Right cardiac atrium (tissue), 5 donors: ENCODE data around the gene PTPRQ. TPM values are rescaled to one million over a fixed set of nuclear protein-coding genes. Genes with fewer than 3 reads are reported as not detected.
A peak's percentile ranks its signal among the peaks of the same experiment; 100 is the strongest.

Experiments used
- ATAC-seq, 2 donors: fragments of 200-7000 bp; cut with Tn5 transposase; one replicate each; pipeline versions ENCODE4 v1.8.0 to v1.9.1; 2020; ENCODE audit warnings: moderate library complexity in 2 of 2, mild to moderate bottlenecking in 1 of 2
- DNase-seq, 3 donors: peaks; one replicate each; pipeline ENCODE4 v3.0.0-alpha.2; 2020
- H3K27ac ChIP-seq: one replicate; pipeline ENCODE4 v1.5.1; 2013; ENCODE audit warnings: mild to moderate bottlenecking, low read length, control low read depth, moderate library complexity
- H3K27me3 ChIP-seq: one replicate; pipeline ENCODE4 v1.6.1; 2013; ENCODE audit not compliant: control insufficient read depth, insufficient read depth
- H3K4me1 ChIP-seq: one replicate; pipeline ENCODE4 v1.6.1; 2013; ENCODE audit warnings: low read length; ENCODE audit not compliant: control insufficient read depth, insufficient read depth
- H3K4me3 ChIP-seq: one replicate; pipeline ENCODE4 v1.5.1; 2013; ENCODE audit warnings: low read length, control low read depth
- H3K9me3 ChIP-seq: one replicate; pipeline ENCODE4 v1.6.1; 2013; ENCODE audit warnings: low read length; ENCODE audit not compliant: control insufficient read depth
- WGBS: extraction: QIAGEN DNeasy Blood & Tissue Kit; methylation state at CpG from one replicate; pipeline ENCODE4 v1.1.7; 2013; 5-methylcytosine and 5-hydroxymethylcytosine counted together
- intact Hi-C, 4 donors: fragments of 100-400 bp; cut with DNase I; formaldehyde crosslinking; loops; one replicate each; pipeline versions ENCODE4 v1.11.0 to v1.14.0; 2022 to 2023
- long read RNA-seq, 4 donors: library from polyadenylated mRNA; unstranded; transcript quantifications; one replicate each; pipeline ENCODE4 v2.0.0, GENCODE V29; 2020 to 2021
- polyA plus RNA-seq: library from polyadenylated mRNA; stranded (reverse); fragments of 200-250 nt; gene quantifications from one replicate; pipeline ENCODE4 v1.2.3, GENCODE V29; 2013
- total RNA-seq, 4 donors: library from RNA; stranded (reverse); fragmentation: NEBNext Ultra II Directional; extraction: Animal tissue kit (Norgen Biotek cat#: 25700); gene quantifications; one replicate each; pipeline ENCODE4 v1.2.1, GENCODE V29; 2021
- donor health status: healthy with polysubstance abuse.
- donor health status: DM: no; HTN: yes; CAD: no.
- donor health status: DM: no; HTN: no; CAD: no.
- donor health status: DM: no; HTN: yes; CAD: no; lungs with severe emphysema.
- donor health status: DM: yes; HTN: yes; CAD: no.

Gene PTPRQ, protein sequence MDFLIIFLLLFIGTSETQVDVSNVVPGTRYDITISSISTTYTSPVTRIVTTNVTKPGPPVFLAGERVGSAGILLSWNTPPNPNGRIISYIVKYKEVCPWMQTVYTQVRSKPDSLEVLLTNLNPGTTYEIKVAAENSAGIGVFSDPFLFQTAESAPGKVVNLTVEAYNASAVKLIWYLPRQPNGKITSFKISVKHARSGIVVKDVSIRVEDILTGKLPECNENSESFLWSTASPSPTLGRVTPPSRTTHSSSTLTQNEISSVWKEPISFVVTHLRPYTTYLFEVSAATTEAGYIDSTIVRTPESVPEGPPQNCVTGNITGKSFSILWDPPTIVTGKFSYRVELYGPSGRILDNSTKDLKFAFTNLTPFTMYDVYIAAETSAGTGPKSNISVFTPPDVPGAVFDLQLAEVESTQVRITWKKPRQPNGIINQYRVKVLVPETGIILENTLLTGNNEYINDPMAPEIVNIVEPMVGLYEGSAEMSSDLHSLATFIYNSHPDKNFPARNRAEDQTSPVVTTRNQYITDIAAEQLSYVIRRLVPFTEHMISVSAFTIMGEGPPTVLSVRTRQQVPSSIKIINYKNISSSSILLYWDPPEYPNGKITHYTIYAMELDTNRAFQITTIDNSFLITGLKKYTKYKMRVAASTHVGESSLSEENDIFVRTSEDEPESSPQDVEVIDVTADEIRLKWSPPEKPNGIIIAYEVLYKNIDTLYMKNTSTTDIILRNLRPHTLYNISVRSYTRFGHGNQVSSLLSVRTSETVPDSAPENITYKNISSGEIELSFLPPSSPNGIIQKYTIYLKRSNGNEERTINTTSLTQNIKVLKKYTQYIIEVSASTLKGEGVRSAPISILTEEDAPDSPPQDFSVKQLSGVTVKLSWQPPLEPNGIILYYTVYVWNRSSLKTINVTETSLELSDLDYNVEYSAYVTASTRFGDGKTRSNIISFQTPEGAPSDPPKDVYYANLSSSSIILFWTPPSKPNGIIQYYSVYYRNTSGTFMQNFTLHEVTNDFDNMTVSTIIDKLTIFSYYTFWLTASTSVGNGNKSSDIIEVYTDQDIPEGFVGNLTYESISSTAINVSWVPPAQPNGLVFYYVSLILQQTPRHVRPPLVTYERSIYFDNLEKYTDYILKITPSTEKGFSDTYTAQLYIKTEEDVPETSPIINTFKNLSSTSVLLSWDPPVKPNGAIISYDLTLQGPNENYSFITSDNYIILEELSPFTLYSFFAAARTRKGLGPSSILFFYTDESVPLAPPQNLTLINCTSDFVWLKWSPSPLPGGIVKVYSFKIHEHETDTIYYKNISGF (N-terminal part only)
- 10 to 100 TPM; 10.6 to 18.0 (median 17.3) TPM for total RNA-seq
- 0.52 TPM for polyA plus RNA-seq
- long read RNA-seq, donor 1 = 0 reads
- long read RNA-seq, donor 2 = 0 reads
- long read RNA-seq, donor 3 = 0 reads
- long read RNA-seq, donor 4 = 0 reads

- H3K27me3 ChIP-seq = no peaks in the 10 kb centered on the region
- intact Hi-C loops = no loop called here
- no peak within 1 kb of the TSS for H3K27ac ChIP-seq
- ATAC-seq (no peak), DNase-seq (no peak)
- H3K4me1 ChIP-seq = no peaks in the 10 kb centered on the region
- H3K9me3 ChIP-seq = no peaks in the 10 kb centered on the region
- H3K4me3 ChIP-seq = no peak within 1 kb of the TSS
- 63% methylated on average over 4 of the region's 4 CpGs for WGBS
Measured at GRCh38 chr12:80443974-80444666, at the start of gene PTPRQ. Gene PTPRQ, plus strand, starts transcription at chr12:80444235. Its CDS starts 111 bp downstream, at chr12:80444346.

- 19% methylated on average over 20 of the region's 20 CpGs for WGBS
- Histone ChIP-seq H3K27me3 (no peaks in the 10 kb centered on the region), H3K9me3 (no peaks in the 10 kb centered on the region), H3K4me1 (no peaks in the 10 kb centered on the region), H3K4me3 (peak overlapping the region; percentile 3), H3K27ac (no peak overlapping the region)
- DNase-seq (peak; percentile 21 to 64 (median 51)), ATAC-seq (peak; percentile 57 to 74)
- intact Hi-C loops = no loop called here
Measured at GRCh38 chr12:80400571-80400991, 43.5 kb upstream of the PTPRQ start.

- H3K27ac ChIP-seq = no peak overlapping the region
- no peaks in the 10 kb centered on the region for H3K9me3 ChIP-seq
- intact Hi-C loops = no loop called here
- ATAC-seq (no peak), DNase-seq (no peak)
- H3K4me3 ChIP-seq = no peak overlapping the region
- H3K4me1 ChIP-seq = no peaks in the 10 kb centered on the region
- 89% methylated on average over 3 of the region's 3 CpGs for WGBS
- H3K27me3 ChIP-seq = no peaks in the 10 kb centered on the region
Measured at GRCh38 chr12:80401191-80401590, 42.8 kb upstream of the PTPRQ start.

- 66% methylated on average over 2 of the region's 2 CpGs for WGBS
- intact Hi-C loops = no loop called here
- ATAC-seq = no peak
- no peak overlapping the region for H3K27ac ChIP-seq
- no peaks in the 10 kb centered on the region for H3K9me3 ChIP-seq
- no peak for DNase-seq
- no peaks in the 10 kb centered on the region for H3K4me1 ChIP-seq
- H3K27me3 ChIP-seq = no peaks in the 10 kb centered on the region
- no peak overlapping the region for H3K4me3 ChIP-seq
Measured at GRCh38 chr12:80404629-80405028, 39.4 kb upstream of the PTPRQ start.

GRCh38 chr12:80406253-80406652 lies 37.8 kb upstream of the PTPRQ start:
- intact Hi-C loops = no loop called here
- Histone ChIP-seq H3K4me3 (no peak overlapping the region), H3K4me1 (no peaks in the 10 kb centered on the region), H3K9me3 (no peaks in the 10 kb centered on the region), H3K27me3 (no peaks in the 10 kb centered on the region), H3K27ac (no peak overlapping the region)
- no peak for ATAC-seq
- DNase-seq = no peak

DNA sequence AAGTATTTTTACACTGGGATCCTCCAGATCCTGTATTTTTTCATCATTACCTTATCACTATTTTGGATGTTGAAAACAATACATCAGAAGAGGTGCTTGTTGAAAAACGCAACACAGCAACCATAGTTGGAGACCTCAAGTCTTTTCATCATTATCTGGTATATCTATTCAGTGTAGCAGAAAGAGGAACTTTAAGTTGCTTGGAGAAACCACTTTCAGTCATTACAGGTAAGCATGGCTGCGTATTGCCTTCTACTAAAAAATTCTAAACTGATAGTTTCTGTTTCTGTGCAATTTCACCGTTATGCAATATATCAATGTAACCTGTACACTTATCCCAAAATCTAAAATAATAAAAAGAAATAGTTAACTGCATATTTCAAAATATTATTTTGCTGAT lies 32.2 kb upstream of the PTPRQ start:
- intact Hi-C loops = loop anchor here (5.0 to 10.0 kb wide), 3 partner anchors 351 to 513 kb away; no protein-coding TSS in a partner anchor
- Histone ChIP-seq H3K4me1 (no peaks in the 10 kb centered on the region), H3K9me3 (no peaks in the 10 kb centered on the region), H3K27ac (no peak overlapping the region), H3K27me3 (no peaks in the 10 kb centered on the region), H3K4me3 (no peak overlapping the region)
- 51% methylated on average over 3 of the region's 3 CpGs for WGBS
- no peak for ATAC-seq
- DNase-seq = no peak

GRCh38 chr12:80412343-80412953 lies 31.6 kb upstream of the PTPRQ start:
- no peaks in the 10 kb centered on the region for H3K9me3 ChIP-seq
- no peaks in the 10 kb centered on the region for H3K27me3 ChIP-seq
- 6% methylated on average over 3 of the region's 3 CpGs for WGBS
- H3K27ac ChIP-seq = no peak overlapping the region
- peak; percentile 46 to 71 for ATAC-seq
- no peak for DNase-seq
- no peak overlapping the region for H3K4me3 ChIP-seq
- no peaks in the 10 kb centered on the region for H3K4me1 ChIP-seq
- intact Hi-C loops = loop anchor here (5.0 to 10.0 kb wide), 3 partner anchors 350 to 512 kb away; no protein-coding TSS in a partner anchor

- H3K27me3 ChIP-seq = no peaks in the 10 kb centered on the region
- 85% methylated on average over 3 of the region's 3 CpGs for WGBS
Measured at GRCh38 chr12:80413462-80413861, 30.6 kb upstream of the PTPRQ start.

GRCh38 chr12:80415466-80415865 lies 28.6 kb upstream of the PTPRQ start:
- intact Hi-C loops = loop anchor here in 3 of 4 donors (10.0 kb wide), 2 partner anchors 349 to 509 kb away; no protein-coding TSS in a partner anchor
- no peak overlapping the region for H3K27ac ChIP-seq
- H3K4me1 ChIP-seq = peaks cover 2% of the 10 kb centered on the region
- no peak overlapping the region for H3K4me3 ChIP-seq
- H3K27me3 ChIP-seq = no peaks in the 10 kb centered on the region
- DNase-seq = no peak
- WGBS = 70% methylated on average over 1 of the region's 1 CpG
- ATAC-seq = no peak
- H3K9me3 ChIP-seq = no peaks in the 10 kb centered on the region

More at GRCh38 chr12:80413462-80413861, 30.6 kb upstream of the PTPRQ start:
- Histone ChIP-seq H3K27ac (no peak overlapping the region), H3K9me3 (no peaks in the 10 kb centered on the region), H3K4me3 (no peak overlapping the region), H3K4me1 (no peaks in the 10 kb centered on the region)
- intact Hi-C loops = loop anchor here (5.0 to 10.0 kb wide), 3 partner anchors 349 to 511 kb away; no protein-coding TSS in a partner anchor
- ATAC-seq (no peak), DNase-seq (no peak)
